ENCODE data around the gene CALML4. TPM values are rescaled to one million over a fixed set of nuclear protein-coding genes. Genes with fewer than 3 reads are reported as not detected.

The CALML4 gene
- total RNA-seq, 1 experiment from 2014 or later: 12.6 TPM

DNA sequence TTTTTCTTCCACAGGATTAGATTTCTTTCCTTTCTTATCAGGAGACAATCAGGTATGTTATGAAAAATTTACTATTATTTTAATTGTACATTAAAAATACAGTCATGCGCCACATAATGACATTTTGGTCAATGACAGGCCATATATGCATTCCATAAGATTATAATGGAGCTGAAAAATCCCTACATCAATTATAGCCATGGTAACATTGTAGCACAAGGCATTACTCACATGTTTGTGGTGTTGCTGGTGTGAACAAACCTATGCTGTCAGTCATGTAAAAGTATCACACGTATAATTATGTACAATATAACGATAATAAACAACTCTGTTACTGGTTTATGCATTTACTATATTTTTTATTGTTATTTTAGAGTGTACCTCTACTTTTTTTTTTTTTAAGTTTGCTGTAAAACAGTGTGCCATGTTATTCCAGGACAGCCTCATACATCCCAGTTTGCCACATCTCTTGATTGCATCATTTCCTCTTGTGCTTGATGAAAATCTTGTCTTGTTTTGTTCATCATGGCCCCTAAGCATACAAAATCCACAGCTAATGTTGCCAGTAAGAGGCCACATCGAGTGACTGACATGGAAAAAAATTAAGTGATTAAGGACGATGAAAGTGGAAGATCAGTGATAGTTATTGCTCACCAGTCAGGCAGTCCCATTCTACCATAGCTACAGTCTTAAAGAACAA is 21.4 kb downstream of the CALML4 start:
- POLR2A ChIA-PET (ENCODE audit: unreplicated experiment): interaction anchor here (0.6 kb wide), 1 partner anchor 584 kb away, joined by 11 read pairs; no protein-coding TSS in a partner anchor
- CTCF ChIA-PET: no interaction called here
- Histone ChIP-seq H3K27me3 (ENCODE audit: insufficient read depth, low read depth) (no peaks in the 10 kb centered on the region), H2AFZ (no peak overlapping the region), H3K4me2 (no peak overlapping the region), H4K20me1 (ENCODE audit: insufficient read depth) (no peaks in the 10 kb centered on the region), H3F3A (ENCODE audit: insufficient read depth, low read depth) (no peaks in the 10 kb centered on the region), H3K4me3 (no peak overlapping the region), H3K9me2 (ENCODE audit: insufficient read depth) (no peaks in the 10 kb centered on the region), H3K79me2 (ENCODE audit: low read depth) (no peaks in the 10 kb centered on the region), H3K4me1 (replicated peaks; ENCODE audit: insufficient read depth) (no peaks in the 10 kb centered on the region), H3K9me3 (ENCODE audit: insufficient read depth, low read depth) (no peaks in the 10 kb centered on the region), H3K36me3 (ENCODE audit: low read depth) (peaks cover 10% of the 10 kb centered on the region; the same call in 1 of the 2 replicates), H3K27ac (no peak overlapping the region)
- DNase-seq: no peak
- intact Hi-C loops (cut with micrococcal nuclease; ENCODE audit: unreplicated experiment): no loop called here
- no TSS peak for BruUV-seq (replicated peaks)
- TF ChIP-seq, protein P1, sequence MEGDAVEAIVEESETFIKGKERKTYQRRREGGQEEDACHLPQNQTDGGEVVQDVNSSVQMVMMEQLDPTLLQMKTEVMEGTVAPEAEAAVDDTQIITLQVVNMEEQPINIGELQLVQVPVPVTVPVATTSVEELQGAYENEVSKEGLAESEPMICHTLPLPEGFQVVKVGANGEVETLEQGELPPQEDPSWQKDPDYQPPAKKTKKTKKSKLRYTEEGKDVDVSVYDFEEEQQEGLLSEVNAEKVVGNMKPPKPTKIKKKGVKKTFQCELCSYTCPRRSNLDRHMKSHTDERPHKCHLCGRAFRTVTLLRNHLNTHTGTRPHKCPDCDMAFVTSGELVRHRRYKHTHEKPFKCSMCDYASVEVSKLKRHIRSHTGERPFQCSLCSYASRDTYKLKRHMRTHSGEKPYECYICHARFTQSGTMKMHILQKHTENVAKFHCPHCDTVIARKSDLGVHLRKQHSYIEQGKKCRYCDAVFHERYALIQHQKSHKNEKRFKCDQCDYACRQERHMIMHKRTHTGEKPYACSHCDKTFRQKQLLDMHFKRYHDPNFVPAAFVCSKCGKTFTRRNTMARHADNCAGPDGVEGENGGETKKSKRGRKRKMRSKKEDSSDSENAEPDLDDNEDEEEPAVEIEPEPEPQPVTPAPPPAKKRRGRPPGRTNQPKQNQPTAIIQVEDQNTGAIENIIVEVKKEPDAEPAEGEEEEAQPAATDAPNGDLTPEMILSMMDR (conservative IDR thresholded peaks at IDR 0.05): no peak
- no peak for TF ChIP-seq EZH2 (IDR thresholded peaks at IDR 0.05; ENCODE audit: low read depth)

DNA sequence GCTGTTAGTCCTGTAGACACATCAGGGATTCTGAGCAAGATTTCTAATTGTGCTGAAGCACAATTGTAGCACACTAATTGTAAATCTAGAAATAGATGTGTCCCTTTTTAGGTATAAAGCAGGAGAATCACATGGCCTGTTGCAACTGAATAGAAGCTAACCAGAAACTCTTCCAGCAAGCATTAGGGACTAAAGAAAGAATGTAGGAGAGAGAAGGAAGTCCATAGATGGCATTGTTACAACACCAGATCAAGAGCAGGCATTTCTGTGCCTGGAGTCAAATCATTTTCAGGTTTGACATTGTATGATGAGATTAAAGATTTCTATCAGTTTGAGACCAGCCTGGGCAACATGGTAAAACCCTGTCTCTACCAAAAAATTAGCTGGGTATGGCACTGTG is 27.4 kb downstream of the CALML4 start:
- no peaks in the 10 kb centered on the region for H4K20me1 ChIP-seq (ENCODE audit: insufficient read depth)
- no peak overlapping the region for H3K4me2 ChIP-seq
- intact Hi-C loops (cut with micrococcal nuclease; ENCODE audit: unreplicated experiment): no loop called here
- H3F3A ChIP-seq (ENCODE audit: insufficient read depth, low read depth): no peaks in the 10 kb centered on the region
- H3K27ac ChIP-seq: no peak overlapping the region
- H3K4me3 ChIP-seq: no peak overlapping the region
- H3K9me2 ChIP-seq (ENCODE audit: insufficient read depth): no peaks in the 10 kb centered on the region
- ChIA-PET CTCF (no interaction called here), POLR2A (ENCODE audit: unreplicated experiment) (no interaction called here)
- no peaks in the 10 kb centered on the region for H3K4me1 ChIP-seq (replicated peaks; ENCODE audit: insufficient read depth)
- peaks cover 8% of the 10 kb centered on the region; the same call in 1 of the 2 replicates for H3K36me3 ChIP-seq (ENCODE audit: low read depth)
- no peaks in the 10 kb centered on the region for H3K27me3 ChIP-seq (ENCODE audit: insufficient read depth, low read depth)
- no peak overlapping the region for H2AFZ ChIP-seq
- no peaks in the 10 kb centered on the region for H3K79me2 ChIP-seq (ENCODE audit: low read depth)
- TF ChIP-seq, protein P1 (conservative IDR thresholded peaks at IDR 0.05): no peak
- no peak for TF ChIP-seq EZH2 (IDR thresholded peaks at IDR 0.05; ENCODE audit: low read depth)
- no TSS peak for BruUV-seq (replicated peaks)
- H3K9me3 ChIP-seq (ENCODE audit: insufficient read depth, low read depth): no peaks in the 10 kb centered on the region
- no peak for DNase-seq

DNA sequence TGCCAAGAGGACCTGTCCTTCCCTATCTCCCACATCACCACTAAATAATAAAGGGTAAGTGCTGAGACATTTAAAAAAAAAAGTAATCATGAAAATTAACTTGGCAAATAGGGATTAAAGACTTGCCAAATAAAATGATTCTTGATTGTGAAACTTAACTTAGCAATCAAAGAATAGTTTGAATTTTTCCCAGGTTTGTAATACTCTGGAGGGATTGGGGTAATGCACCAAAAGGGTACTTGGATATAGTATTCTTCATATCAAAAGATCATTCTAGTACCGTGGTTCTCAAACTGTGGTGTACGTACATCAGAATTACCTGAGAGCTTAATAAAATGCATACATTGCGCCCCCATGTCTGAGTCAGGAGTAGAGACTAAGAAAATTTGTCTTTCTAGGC is 28.5 kb downstream of the CALML4 start:
- H3K27me3 ChIP-seq (ENCODE audit: insufficient read depth, low read depth): no peaks in the 10 kb centered on the region
- no peaks in the 10 kb centered on the region for H4K20me1 ChIP-seq (ENCODE audit: insufficient read depth)
- H2AFZ ChIP-seq: no peak overlapping the region
- POLR2A ChIA-PET (ENCODE audit: unreplicated experiment): no interaction called here
- no TSS peak for BruUV-seq (replicated peaks)
- no peak overlapping the region for H3K27ac ChIP-seq
- intact Hi-C loops (cut with micrococcal nuclease; ENCODE audit: unreplicated experiment): no loop called here
- peaks cover 8% of the 10 kb centered on the region; the same call in 1 of the 2 replicates for H3K36me3 ChIP-seq (ENCODE audit: low read depth)
- CTCF ChIA-PET: no interaction called here
- H3F3A ChIP-seq (ENCODE audit: insufficient read depth, low read depth): no peaks in the 10 kb centered on the region
- H3K4me3 ChIP-seq: no peak overlapping the region
- no peaks in the 10 kb centered on the region for H3K79me2 ChIP-seq (ENCODE audit: low read depth)
- no peaks in the 10 kb centered on the region for H3K9me2 ChIP-seq (ENCODE audit: insufficient read depth)
- no peak for DNase-seq
- TF ChIP-seq, protein P1 (conservative IDR thresholded peaks at IDR 0.05): no peak
- no peak for TF ChIP-seq EZH2 (IDR thresholded peaks at IDR 0.05; ENCODE audit: low read depth)
- no peaks in the 10 kb centered on the region for H3K4me1 ChIP-seq (replicated peaks; ENCODE audit: insufficient read depth)
- H3K4me2 ChIP-seq: no peak overlapping the region
- H3K9me3 ChIP-seq (ENCODE audit: insufficient read depth, low read depth): no peaks in the 10 kb centered on the region
